Suprapubic skin (tissue), 4 donors: ENCODE data around the gene C1QTNF8. TPM values are rescaled to one million over a fixed set of nuclear protein-coding genes. Genes with fewer than 3 reads are reported as not detected.

ENCODE experiments used
- DNase-seq, 2 donors: peaks; one replicate each; pipeline ENCODE4 v3.0.0-alpha.2; 2019; ENCODE audit warnings: low spot score in 2 of 2
- H3K27ac ChIP-seq: fragments of 200-600 bp; sonication (generic); one replicate; pipeline ENCODE4 v1.5.1; 2019
- H3K27me3 ChIP-seq: fragments of 200-600 bp; sonication (generic); one replicate; pipeline ENCODE4 v1.5.1; 2019
- H3K36me3 ChIP-seq: fragments of 200-600 bp; sonication (generic); one replicate; pipeline ENCODE4 v1.5.1; 2019
- H3K4me1 ChIP-seq: fragments of 200-600 bp; sonication (generic); one replicate; pipeline ENCODE4 v1.5.1; 2019
- H3K4me3 ChIP-seq: fragments of 200-600 bp; sonication (generic); one replicate; pipeline ENCODE4 v1.5.1; 2019; ENCODE audit warnings: mild to moderate bottlenecking
- H3K9me3 ChIP-seq: fragments of 200-600 bp; sonication (generic); one replicate; pipeline ENCODE4 v1.5.1; 2019
- CTCF ChIP-seq, 2 donors: fragments of 200-600 bp in 1 of 2; fragments of 450-650 bp in 1 of 2; sonication (generic) in 1 of 2; IDR thresholded peaks; one replicate each; pipeline ENCODE4 v1.5.1; 2016 to 2019; ENCODE audit warnings: antibody characterized with exemption in 2 of 2, mild to moderate bottlenecking in 1 of 2, moderate library complexity in 1 of 2
- EP300 ChIP-seq: sonication (generic); formaldehyde crosslinking; IDR thresholded peaks from one replicate; pipeline ENCODE4 v1.6.1; 2017; ENCODE audit warnings: antibody characterized with exemption
- POLR2A ChIP-seq, 2 donors: fragments of 450-650 bp; IDR thresholded peaks; one replicate each; pipeline ENCODE4 v1.6.1; 2017; ENCODE audit warnings: antibody characterized with exemption in 2 of 2, mild to moderate bottlenecking in 2 of 2, moderate library complexity in 2 of 2
- POLR2AphosphoS5 ChIP-seq, 3 donors: sonication (generic); formaldehyde crosslinking; IDR thresholded peaks; one replicate each; pipeline ENCODE4 v1.6.1; 2017; ENCODE audit warnings: antibody characterized with exemption in 3 of 3
- WGBS: methylation state at CpG from one replicate; pipeline ENCODE4 v1.1.5; 2018; 5-methylcytosine and 5-hydroxymethylcytosine counted together
- total RNA-seq, 4 donors: library from RNA; depleted of rRNA; stranded (reverse); fragments of >200 nt; gene quantifications; one replicate each; pipeline ENCODE4 v1.1.0, GENCODE V29; 2016

The C1QTNF8 gene
- total RNA-seq, 4 donors from 2014 or later: not detected

GRCh38 chr16:1040346-1040745 lies 55.7 kb downstream of the C1QTNF8 start:
- no peak for TF ChIP-seq POLR2A (IDR thresholded peaks at IDR 0.05)
- no peak for TF ChIP-seq EP300
- no peak for TF ChIP-seq CTCF (IDR thresholded peaks at IDR 0.05)
- no peak for TF ChIP-seq POLR2AphosphoS5 (IDR thresholded peaks at IDR 0.05)

GRCh38 chr16:1039762-1040161 lies 56.3 kb downstream of the C1QTNF8 start:
- H3K27me3 ChIP-seq: peaks cover 84% of the 10 kb centered on the region
- no peaks in the 10 kb centered on the region for H3K9me3 ChIP-seq
- no peak for DNase-seq
- no peak overlapping the region for H3K27ac ChIP-seq
- WGBS: 74% methylated on average over 11 of the region's 11 CpGs
- no peak overlapping the region for H3K4me3 ChIP-seq
- peaks cover 18% of the 10 kb centered on the region for H3K4me1 ChIP-seq
- no peak for TF ChIP-seq CTCF (IDR thresholded peaks at IDR 0.05)
- TF ChIP-seq EP300: no peak
- TF ChIP-seq POLR2AphosphoS5 (IDR thresholded peaks at IDR 0.05): no peak
- TF ChIP-seq POLR2A (IDR thresholded peaks at IDR 0.05): no peak
- no peaks in the 10 kb centered on the region for H3K36me3 ChIP-seq

More at GRCh38 chr16:1040346-1040745, 55.7 kb downstream of the C1QTNF8 start:
- 83% methylated on average over 16 of the region's 29 CpGs for WGBS
- DNase-seq: no peak
- no peak overlapping the region for H3K4me3 ChIP-seq
- no peak overlapping the region for H3K27ac ChIP-seq
- H3K4me1 ChIP-seq: peaks cover 21% of the 10 kb centered on the region
- peaks cover 84% of the 10 kb centered on the region for H3K27me3 ChIP-seq
- no peaks in the 10 kb centered on the region for H3K9me3 ChIP-seq
- no peaks in the 10 kb centered on the region for H3K36me3 ChIP-seq

- Histone ChIP-seq H3K4me3 (no peak overlapping the region), H3K36me3 (no peaks in the 10 kb centered on the region), H3K27me3 (peaks cover 77% of the 10 kb centered on the region), H3K4me1 (peaks cover 13% of the 10 kb centered on the region), H3K27ac (no peak overlapping the region), H3K9me3 (no peaks in the 10 kb centered on the region)
- TF ChIP-seq CTCF (IDR thresholded peaks at IDR 0.05) (no peak), POLR2A (IDR thresholded peaks at IDR 0.05) (no peak), EP300 (no peak), POLR2AphosphoS5 (IDR thresholded peaks at IDR 0.05) (no peak)
- WGBS: 85% methylated on average over 4 of the region's 12 CpGs
- DNase-seq: no peak
These were observed 57.1 kb downstream of the C1QTNF8 start for GRCh38 chr16:1038932-1039331.

Other genes with a start within 250 kb of the C1QTNF8 start
- gene LMF1, start 125.3 kb downstream of the C1QTNF8 start, total RNA-seq: 100 to 1,000 TPM in 1 of 4 donors, 10 to 100 TPM in 3; 32.1 to 117 (median 38.0) TPM
- 10 to 100 TPM in 1 of 4 donors, 1 to 10 TPM in 3; 4.0 to 12.2 (median 7.3) TPM for gene SOX8, start 114.5 kb downstream of the C1QTNF8 start, total RNA-seq
- 1 to 10 TPM in 1 of 4 donors, not detected in 3; 1.5 TPM for gene SSTR5, start 23.5 kb downstream of the C1QTNF8 start, total RNA-seq
- 100 to 1,000 TPM in 1 of 4 donors, 10 to 100 TPM in 3; 19.4 to 167 (median 38.4) TPM for gene CACNA1H, start 56.9 kb upstream of the C1QTNF8 start, total RNA-seq
- gene TPSG1, start 129.0 kb upstream of the C1QTNF8 start, total RNA-seq: 1 to 10 TPM in 1 of 4 donors, not detected in 3; 1.6 TPM
- 10 to 100 TPM; 13.0 to 36.9 (median 22.5) TPM for gene TPSB2, start 133.9 kb upstream of the C1QTNF8 start, total RNA-seq
- gene TPSAB1, start 144.5 kb upstream of the C1QTNF8 start, total RNA-seq: 10 to 100 TPM in 3 of 4 donors, 1 to 10 TPM in 1; 6.0 to 36.8 (median 16.5) TPM
- 10 to 100 TPM in 1 of 4 donors, under 1 TPM in 2, not detected in 1; 0.38 to 11.6 (median 0.83) TPM for gene TPSD1, start 159.8 kb upstream of the C1QTNF8 start, total RNA-seq
- gene UBE2I, start 213.4 kb upstream of the C1QTNF8 start, total RNA-seq: 100 to 1,000 TPM in 3 of 4 donors, 10 to 100 TPM in 1; 72.0 to 165 (median 107) TPM
- 1 to 10 TPM in 3 of 4 donors, under 1 TPM in 1; 0.87 to 6.2 (median 2.5) TPM for gene BAIAP3, start 237.4 kb upstream of the C1QTNF8 start, total RNA-seq